HUES6 (cell line): ENCODE data around the gene HFM1.

Source experiments
- H3K27ac ChIP-seq: 2 replicates; pipeline ENCODE4 v1.7.0; 2013; ENCODE audit warnings: low read depth, mild to moderate bottlenecking, low read length, inconsistent platforms
- H3K27me3 ChIP-seq: 2 replicates; pipeline ENCODE4 v1.6.1; 2013; ENCODE audit warnings: low read length; ENCODE audit not compliant: control insufficient read depth, insufficient read depth
- H3K36me3 ChIP-seq: 2 replicates; pipeline ENCODE4 v1.6.1; 2013; ENCODE audit warnings: low read length; ENCODE audit not compliant: control insufficient read depth, insufficient read depth
- H3K4me1 ChIP-seq: 2 replicates; pipeline ENCODE4 v1.6.1; 2013; ENCODE audit warnings: low read length; ENCODE audit not compliant: control insufficient read depth, insufficient read depth
- H3K4me3 ChIP-seq: 2 replicates; pipeline ENCODE4 v1.5.1; 2013; ENCODE audit warnings: low read depth, low read length
- H3K9ac ChIP-seq: one replicate; pipeline ENCODE4 v1.6.1; 2013; ENCODE audit warnings: mild to moderate bottlenecking, low read length
- H3K9me3 ChIP-seq: 2 replicates; pipeline ENCODE4 v1.6.1; 2013; ENCODE audit warnings: low read depth, low read length; ENCODE audit not compliant: control insufficient read depth, insufficient read depth

The HFM1 gene

DNA sequence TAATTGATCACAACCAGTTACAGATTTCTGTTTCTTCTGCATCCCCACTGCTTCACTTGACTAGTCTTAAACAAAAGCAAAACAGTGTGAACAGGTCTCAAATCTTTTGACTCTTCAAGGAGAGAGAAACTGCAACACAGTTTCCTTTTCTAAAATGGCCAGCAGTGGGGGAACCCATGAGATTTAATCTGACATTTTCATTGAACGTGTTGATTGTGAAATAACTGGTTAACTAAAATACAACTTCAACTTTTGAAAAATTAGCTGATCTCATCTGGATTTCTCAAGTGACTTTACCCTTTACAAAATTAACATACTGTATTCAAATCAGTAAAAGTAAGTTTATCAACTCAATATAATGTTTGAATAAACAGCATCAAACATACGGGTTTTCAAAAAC, 143.0 kb downstream of the HFM1 start:
- Histone ChIP-seq H3K36me3 (no peaks in the 10 kb centered on the region), H3K4me3 (no peak overlapping the region), H3K9me3 (no peaks in the 10 kb centered on the region), H3K4me1 (no peaks in the 10 kb centered on the region), H3K9ac (no peak overlapping the region), H3K27ac (no peak overlapping the region), H3K27me3 (no peaks in the 10 kb centered on the region)

DNA sequence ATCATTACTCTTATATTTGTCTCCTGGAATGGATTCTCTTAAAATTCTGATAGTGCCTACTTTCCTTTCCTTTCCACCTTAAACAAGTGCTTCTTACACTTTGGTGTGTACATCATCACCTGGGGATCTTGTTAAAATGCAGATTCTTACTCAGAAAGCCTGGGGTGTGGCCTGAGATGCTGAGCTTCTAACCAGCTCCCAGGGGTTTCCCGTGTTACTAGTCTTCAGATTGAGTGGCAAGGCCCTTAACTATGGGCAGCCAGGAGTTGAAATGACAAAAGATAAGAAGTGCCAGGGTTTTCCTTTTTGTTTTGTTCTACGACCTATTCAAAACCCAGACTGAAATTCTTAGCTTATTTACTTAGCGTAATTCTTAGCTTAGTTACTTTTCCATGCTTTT, 159.2 kb downstream of the HFM1 start:
- Histone ChIP-seq H3K9ac (no peak overlapping the region), H3K4me3 (no peak overlapping the region), H3K27me3 (no peaks in the 10 kb centered on the region), H3K27ac (no peak overlapping the region), H3K36me3 (no peaks in the 10 kb centered on the region), H3K9me3 (no peaks in the 10 kb centered on the region), H3K4me1 (peaks cover 8% of the 10 kb centered on the region; the same call in 1 of the 2 replicates)

DNA sequence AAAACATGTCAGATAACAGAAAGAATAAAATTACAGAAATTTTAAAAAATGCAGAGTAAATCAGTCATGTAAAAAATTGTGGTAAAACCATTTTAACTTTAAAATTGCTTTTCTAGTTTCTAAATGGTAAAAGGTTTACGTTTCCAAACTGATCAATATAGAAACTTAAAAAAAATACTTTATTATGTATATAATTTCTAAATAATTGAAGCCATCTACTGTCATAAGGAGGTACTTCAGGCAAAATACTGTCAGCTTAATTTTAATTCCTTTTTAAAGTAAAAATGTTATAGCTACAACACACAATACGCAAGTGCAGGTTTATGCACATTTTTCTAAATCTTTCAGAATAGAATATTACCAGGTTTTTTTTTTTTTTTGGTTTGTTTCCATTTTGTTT, 159.9 kb downstream of the HFM1 start:
- Histone ChIP-seq H3K36me3 (no peaks in the 10 kb centered on the region), H3K27ac (no peak overlapping the region), H3K9ac (no peak overlapping the region), H3K27me3 (no peaks in the 10 kb centered on the region), H3K4me1 (peaks cover 8% of the 10 kb centered on the region; the same call in 1 of the 2 replicates), H3K4me3 (no peak overlapping the region), H3K9me3 (no peaks in the 10 kb centered on the region)

GRCh38 chr1:91243171-91243570, 161.5 kb downstream of the HFM1 start:
- peaks cover 8% of the 10 kb centered on the region; the same call in 1 of the 2 replicates for H3K4me1 ChIP-seq
- H3K9ac ChIP-seq = no peak overlapping the region
- H3K36me3 ChIP-seq = no peaks in the 10 kb centered on the region

DNA sequence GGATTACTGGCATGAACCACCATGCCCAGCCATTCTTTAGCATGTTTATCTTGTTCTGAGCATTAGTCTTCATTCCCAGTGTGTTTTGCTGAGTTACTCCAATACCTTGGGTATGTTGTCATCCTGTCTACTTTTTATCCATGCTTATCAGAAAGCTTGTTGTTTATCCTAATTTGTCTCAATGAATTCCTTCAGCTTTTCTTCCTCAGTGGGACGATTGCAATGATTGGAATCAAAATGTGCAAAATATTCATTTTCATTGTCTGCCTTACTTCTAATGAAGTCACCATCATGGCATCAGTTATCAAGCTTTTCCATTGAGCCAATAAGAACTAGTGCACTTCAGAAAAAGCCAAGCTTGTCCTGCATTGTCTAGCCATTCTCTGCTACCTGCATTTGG, 170.5 kb downstream of the HFM1 start:
- H3K9ac ChIP-seq = no peak overlapping the region
- no peaks in the 10 kb centered on the region for H3K9me3 ChIP-seq
- H3K27ac ChIP-seq = no peak overlapping the region
- no peaks in the 10 kb centered on the region for H3K27me3 ChIP-seq
- H3K4me3 ChIP-seq = no peak overlapping the region
- H3K4me1 ChIP-seq = no peaks in the 10 kb centered on the region
- no peaks in the 10 kb centered on the region for H3K36me3 ChIP-seq

More at GRCh38 chr1:91243171-91243570, 161.5 kb downstream of the HFM1 start:
- H3K9me3 ChIP-seq = no peaks in the 10 kb centered on the region
- no peak overlapping the region for H3K27ac ChIP-seq
- H3K27me3 ChIP-seq = no peaks in the 10 kb centered on the region
- no peak overlapping the region for H3K4me3 ChIP-seq

DNA sequence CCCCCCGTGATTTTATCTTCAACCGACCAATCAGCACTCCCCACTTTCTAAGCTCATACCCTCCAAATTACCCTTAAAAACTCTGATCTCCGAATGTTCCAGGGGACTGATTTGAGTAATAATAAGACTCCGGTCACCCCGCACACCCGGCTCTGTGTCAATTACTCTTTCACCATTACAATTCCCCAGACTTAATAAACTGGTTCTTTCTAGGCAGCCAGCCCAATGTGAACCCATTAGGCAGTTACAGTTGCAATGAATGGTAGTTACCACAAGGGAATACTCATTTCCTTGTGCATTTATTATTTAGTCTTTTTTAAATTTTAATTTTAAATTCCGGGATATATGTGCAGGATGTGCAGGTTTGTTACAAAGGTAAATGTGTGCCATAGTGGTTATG, 177.9 kb downstream of the HFM1 start:
- Histone ChIP-seq H3K27ac (no peak overlapping the region), H3K9ac (no peak overlapping the region), H3K27me3 (no peaks in the 10 kb centered on the region), H3K9me3 (no peaks in the 10 kb centered on the region), H3K4me3 (no peak overlapping the region), H3K36me3 (no peaks in the 10 kb centered on the region), H3K4me1 (no peaks in the 10 kb centered on the region)

DNA sequence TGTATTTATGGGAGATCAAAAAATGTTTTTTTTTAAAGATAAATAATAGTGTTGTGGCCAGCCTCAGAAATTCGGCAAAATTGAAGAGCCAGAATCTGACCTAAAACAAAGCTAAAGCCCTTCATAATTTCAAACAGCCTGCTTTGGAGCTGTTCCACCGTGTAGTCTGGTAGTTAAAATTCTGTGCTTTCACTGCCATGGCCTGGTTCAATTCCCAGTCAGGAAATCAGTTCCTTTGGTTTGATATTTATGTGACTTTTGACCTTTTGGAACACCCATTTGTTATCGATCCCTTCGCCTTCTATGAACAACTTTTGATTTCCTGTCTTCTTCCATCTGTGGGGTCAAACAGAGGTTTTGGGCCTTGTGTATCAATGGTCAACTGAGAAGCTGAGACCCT, 179.8 kb downstream of the HFM1 start:
- H3K27me3 ChIP-seq = no peaks in the 10 kb centered on the region
- H3K36me3 ChIP-seq = no peaks in the 10 kb centered on the region
- H3K4me1 ChIP-seq = no peaks in the 10 kb centered on the region
- no peak overlapping the region for H3K27ac ChIP-seq
- no peak overlapping the region for H3K4me3 ChIP-seq
- H3K9ac ChIP-seq = no peak overlapping the region
- peaks cover 18% of the 10 kb centered on the region for H3K9me3 ChIP-seq

GRCh38 chr1:91221017-91221416, 183.6 kb downstream of the HFM1 start:
- Histone ChIP-seq H3K4me1 (no peaks in the 10 kb centered on the region), H3K9me3 (peaks cover 40% of the 10 kb centered on the region), H3K36me3 (no peaks in the 10 kb centered on the region), H3K9ac (no peak overlapping the region), H3K27me3 (no peaks in the 10 kb centered on the region), H3K27ac (no peak overlapping the region), H3K4me3 (no peak overlapping the region)

GRCh38 chr1:91217911-91218310, 186.7 kb downstream of the HFM1 start:
- Histone ChIP-seq H3K27ac (no peak overlapping the region), H3K27me3 (no peaks in the 10 kb centered on the region), H3K9ac (no peak overlapping the region), H3K4me3 (no peak overlapping the region), H3K9me3 (peaks cover 40% of the 10 kb centered on the region), H3K4me1 (no peaks in the 10 kb centered on the region), H3K36me3 (no peaks in the 10 kb centered on the region)
